Measurements from ENCODE around the gene GPR150. TPM values are rescaled to one million over a fixed set of nuclear protein-coding genes. Genes with fewer than 3 reads are reported as not detected.
A peak's percentile ranks its signal among the peaks of the same experiment; 100 is the strongest.
"Not testable (repeated sequence)": the region's sequence is repeated elsewhere in the genome, so short reads cannot be mapped to it uniquely, and the experiment has no call there.

The GPR150 gene
- total RNA-seq, 1 donor: 0.54 TPM

DNA sequence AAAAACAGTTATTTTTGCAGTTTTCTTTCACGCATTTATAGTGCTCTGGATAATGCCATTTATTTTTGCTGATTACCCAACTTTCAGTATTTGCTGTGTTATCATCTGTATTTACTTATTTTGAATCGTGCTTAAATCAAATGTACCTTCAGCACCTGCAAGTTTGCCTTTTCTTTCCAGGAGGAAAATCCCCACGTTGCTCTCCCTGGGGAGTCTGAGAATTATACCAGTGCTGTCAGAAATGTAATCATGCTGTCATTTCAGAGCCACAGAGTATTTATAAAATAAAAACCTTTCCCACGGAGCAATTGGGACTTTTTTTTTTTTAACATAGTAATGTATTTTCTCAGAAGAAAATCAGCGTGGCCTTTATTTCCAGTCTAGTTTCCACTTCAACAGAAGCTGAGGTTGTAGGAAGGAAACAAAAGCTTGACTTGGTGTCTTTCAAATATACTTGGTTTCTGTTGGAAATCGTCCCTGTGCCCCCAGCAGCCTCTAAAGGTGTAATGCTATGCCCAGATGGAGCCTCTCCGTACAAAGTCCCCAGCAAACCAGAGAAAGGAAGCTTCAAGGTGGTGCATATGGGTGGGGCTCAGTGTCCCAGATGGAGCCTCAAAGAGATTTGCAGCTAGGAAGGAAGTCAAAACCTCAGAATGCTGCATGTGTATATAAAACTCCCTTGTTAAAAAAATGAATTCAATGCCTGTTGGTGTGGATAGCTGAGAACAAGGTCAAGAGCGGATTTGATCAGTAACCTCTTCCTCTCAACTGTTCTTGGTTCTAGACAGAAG, 2.1 kb downstream of the GPR150 start:
- peak in 2 of 3 donors; percentile 46 to 73 for DNase-seq (ENCODE audit: low read depth in 2 of 3, low spot score in 2 of 3)

DNA sequence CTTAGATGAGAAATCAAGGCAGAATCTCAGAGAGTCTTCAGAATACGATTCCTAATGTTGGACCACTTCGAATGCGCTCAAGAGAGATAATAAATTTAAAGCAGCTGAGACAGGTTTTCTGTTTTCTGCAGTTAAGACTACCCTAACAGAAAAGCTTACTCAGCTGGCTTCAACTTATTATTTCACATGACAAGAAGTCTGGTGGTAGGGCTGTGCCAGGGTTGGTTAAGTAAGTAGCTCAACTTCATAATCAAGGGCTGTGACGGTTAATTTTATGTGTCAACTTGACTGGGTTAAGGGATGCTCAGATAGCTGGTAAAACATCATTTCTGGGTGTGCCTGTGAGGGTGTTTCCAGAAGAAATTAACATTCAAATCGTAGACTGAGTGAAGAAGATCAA, 3.8 kb downstream of the GPR150 start:
- no peak for DNase-seq (ENCODE audit: low read depth in 2 of 3, low spot score in 2 of 3)

- no peak for DNase-seq (ENCODE audit: low read depth in 2 of 3, low spot score in 2 of 3)
Observed at GRCh38 chr5:95624368-95624767, 4.5 kb downstream of the GPR150 start.

DNA sequence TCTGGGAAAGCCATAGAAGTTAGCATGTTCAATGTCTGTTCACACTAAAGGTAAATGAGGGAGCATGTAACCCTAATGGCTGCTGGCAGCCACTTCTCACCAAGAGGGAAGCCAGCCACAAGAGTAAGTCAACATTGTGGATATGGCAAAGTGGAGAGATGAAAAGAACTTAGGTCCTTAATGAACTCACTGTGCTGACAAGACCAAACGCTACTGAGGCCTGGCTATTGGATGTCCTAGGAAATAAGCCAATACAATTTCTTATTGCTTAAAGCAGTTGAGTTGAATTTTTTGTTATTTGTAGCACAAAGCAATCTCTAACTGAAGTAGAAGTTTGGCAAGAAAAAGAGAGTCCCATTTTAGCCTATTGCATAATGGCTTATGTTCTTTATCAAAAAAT, 6.8 kb downstream of the GPR150 start:
- no peak for DNase-seq (ENCODE audit: low read depth in 2 of 3, low spot score in 2 of 3)

- no peak for DNase-seq (ENCODE audit: low read depth in 2 of 3, low spot score in 2 of 3)
Observed at GRCh38 chr5:95627971-95628810, 8.3 kb downstream of the GPR150 start.

- no peak for DNase-seq (ENCODE audit: low read depth in 2 of 3, low spot score in 2 of 3)
Observed at GRCh38 chr5:95628933-95629332, 9.0 kb downstream of the GPR150 start.

DNA sequence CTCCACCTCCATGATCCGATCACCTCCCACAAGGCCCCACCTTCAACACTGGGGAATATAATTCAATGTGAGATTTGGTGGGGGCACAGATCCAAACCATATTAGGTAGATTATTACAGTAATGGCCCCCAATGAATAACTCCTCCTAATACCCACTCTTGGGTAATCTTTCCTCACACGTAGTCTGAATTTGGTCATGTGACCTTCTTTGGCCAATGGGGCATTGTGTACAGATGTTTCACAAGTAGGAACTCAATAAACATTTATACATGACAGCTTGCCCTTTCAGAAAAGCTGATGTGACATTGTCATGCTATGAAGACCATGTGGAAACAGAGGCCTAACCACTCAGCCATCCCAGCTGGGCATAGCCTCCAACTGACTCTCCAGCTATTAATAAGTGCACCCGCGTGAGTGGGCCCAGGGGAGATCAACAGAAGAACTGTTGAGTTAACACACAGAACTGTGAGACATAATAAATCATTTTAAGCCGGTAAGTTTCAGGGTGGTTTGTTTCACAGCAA, 10.6 kb downstream of the GPR150 start:
- DNase-seq (ENCODE audit: low read depth in 2 of 3, low spot score in 2 of 3): no peak

DNA sequence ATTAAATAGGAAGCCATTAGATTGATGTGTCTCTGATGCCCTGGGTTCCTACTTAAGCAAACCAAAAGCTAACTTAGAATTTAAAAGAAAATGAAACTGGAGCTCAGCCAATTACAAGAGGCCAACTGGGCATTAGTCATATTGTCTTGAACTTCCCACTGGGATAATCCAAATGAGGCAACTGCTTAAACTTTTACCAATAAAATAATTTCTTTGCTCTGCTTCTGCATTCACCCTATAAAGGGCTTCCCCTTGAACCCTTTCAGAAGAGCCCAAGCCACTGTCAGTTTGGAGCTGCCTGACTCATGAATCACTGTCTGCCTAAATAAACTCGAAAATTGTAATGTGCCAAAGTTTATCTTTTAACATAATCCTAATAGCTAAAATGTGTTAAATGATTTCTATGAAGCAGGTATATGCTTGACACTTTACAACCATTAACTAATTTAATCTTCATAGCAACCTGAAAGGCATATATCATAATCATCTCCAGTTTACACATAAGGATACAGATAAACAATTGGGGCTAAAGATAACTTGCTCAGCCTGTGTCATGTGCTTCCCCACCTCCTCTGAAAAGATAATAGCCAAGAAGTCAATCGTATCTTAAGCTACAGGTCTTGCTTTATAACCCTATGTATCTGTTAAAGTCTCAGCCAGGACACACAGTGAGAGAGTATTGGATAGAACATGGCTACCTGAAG, 11.5 kb downstream of the GPR150 start:
- no peak for DNase-seq (ENCODE audit: low read depth in 2 of 3, low spot score in 2 of 3)

DNA sequence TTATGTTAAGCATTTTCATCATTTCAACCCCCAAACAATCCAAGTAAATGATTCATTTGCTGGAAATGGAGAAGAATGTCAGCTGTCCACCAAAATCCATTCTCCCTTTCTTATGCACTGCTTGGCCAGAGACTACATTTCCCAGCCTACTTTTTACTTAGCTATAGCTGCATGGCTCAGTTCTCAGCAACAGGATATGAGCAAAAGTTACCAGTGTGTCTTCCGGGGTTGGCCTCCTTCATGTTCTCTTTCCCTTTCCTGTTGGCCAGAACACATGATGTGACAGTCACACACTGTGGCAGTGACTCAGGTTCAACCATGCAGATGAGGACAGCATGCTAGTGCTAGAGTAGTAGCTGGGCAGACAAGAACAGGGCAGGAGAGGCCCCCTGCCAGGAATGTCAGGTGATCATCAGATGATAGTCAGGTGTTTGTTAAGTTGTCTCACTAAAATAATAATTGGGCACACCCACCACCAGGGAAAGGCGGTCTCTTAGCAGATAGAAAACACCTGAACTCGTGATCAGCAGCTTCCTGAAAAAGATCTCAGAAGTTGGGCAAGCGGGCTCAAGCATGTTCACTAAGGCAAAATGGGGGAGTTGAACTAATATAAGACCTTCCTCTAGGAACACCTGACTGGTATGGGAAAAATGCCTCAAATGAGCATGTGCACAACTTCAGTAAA, 12.2 kb downstream of the GPR150 start:
- DNase-seq (ENCODE audit: low read depth in 2 of 3, low spot score in 2 of 3): peak; percentile 47 to 50 (median 49)

GRCh38 chr5:95632942-95633341, 13.1 kb downstream of the GPR150 start:
- not testable (repeated sequence) for DNase-seq (ENCODE audit: low read depth in 2 of 3, low spot score in 2 of 3)

DNA sequence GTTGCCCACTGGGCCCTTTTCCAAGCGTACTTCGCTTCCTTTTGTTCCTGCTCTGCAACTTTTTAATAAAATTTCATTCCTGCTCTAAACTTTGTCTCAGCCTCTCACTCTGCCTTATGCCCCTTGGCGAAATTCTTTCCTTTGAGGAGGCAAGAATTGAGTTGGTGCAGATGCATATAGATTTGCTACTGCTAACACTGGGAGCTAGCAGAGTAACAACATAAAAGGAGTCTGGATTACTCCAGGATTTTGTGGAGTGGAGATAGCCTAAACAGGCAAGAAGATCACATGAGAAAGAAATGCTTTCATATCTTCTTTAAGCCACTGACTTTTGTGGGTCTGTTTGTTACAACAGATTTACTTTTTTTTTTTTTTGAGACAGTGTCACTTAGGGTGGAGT, 13.8 kb downstream of the GPR150 start:
- DNase-seq (ENCODE audit: low read depth in 2 of 3, low spot score in 2 of 3): no peak

DNA sequence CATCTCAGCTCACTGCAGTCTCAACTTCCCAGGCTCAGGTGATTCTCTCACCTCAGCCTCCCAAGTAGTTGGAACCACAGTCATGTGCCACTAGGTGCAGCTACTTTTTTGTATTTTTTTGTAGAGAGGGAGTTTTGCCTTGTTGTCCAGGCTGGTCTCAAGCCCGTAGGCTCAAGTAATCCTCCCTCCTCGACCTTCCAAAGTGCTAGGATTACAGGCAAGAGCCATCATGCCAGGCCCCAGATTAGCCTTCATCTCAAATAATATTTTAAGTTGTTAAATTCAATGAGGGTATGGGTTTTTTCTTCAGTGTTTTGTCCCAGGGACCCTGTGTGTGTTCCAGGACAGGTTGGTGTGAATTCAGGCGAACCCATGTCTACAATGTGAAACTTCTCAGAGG, 14.2 kb downstream of the GPR150 start:
- DNase-seq (ENCODE audit: low read depth in 2 of 3, low spot score in 2 of 3): no peak

DNA sequence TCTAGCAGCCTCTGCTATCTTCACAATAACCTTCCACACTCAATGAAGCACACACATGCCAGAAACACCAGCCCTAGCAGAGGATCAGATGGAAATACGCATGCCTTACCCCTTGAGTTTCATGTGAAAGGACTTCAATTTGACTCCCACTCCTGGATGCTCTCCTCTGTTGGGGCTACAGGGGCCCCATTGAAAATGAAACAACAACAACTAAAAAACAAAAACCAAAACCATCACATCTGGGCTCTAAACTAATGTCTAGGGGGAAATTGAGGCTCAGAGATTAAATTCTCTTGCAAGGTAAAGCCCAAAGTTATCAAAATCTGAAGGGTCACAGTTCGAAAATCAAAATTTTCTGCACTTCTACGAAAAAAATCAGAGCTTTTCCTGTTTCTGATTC, 18.7 kb downstream of the GPR150 start:
- DNase-seq (ENCODE audit: low read depth in 2 of 3, low spot score in 2 of 3): no peak

DNA sequence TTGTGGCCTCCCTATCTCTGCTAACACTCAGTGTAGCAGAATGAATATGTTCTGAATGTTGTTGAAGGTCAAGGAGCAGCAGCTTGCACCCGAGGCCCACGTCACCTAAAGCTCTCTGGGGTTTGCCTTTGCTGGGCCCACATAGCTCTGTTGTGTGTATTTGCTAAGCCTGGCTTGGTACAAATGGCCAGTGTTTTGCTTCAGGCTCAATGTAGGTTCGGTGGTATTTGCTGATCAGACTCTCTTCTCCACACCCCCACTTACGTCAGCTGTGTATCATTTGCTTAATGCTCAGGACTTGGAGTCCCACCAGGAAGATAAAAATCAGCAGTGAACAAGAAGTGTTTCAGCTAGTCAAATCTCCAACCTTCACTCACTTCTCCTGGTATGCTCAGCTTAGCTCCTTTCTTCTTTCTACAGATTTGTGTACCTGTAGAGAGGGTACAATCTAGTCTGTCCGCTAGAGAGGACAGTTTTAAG, 21.9 kb downstream of the GPR150 start:
- DNase-seq (ENCODE audit: low read depth in 2 of 3, low spot score in 2 of 3): no peak

DNA sequence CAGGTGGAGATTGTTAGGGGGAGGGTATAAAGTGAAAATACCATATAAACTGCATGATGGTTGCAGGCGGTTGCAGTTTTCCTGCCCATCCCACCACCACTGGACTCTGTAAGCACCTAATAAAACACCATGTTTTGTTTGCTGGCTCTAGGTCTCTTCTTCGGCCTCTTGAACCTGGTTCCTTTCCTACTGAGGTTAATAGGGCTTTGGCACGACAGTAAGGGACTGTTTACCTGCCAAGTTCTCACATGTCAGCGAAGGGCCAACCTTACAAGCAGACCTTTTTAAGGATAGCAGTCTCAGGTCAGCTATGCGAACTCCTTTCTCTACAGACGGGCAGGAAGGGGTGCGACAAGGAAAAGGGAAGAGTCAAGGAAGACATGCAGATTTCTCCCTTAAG, 23.3 kb downstream of the GPR150 start:
- no peak for DNase-seq (ENCODE audit: low read depth in 2 of 3, low spot score in 2 of 3)

DNA sequence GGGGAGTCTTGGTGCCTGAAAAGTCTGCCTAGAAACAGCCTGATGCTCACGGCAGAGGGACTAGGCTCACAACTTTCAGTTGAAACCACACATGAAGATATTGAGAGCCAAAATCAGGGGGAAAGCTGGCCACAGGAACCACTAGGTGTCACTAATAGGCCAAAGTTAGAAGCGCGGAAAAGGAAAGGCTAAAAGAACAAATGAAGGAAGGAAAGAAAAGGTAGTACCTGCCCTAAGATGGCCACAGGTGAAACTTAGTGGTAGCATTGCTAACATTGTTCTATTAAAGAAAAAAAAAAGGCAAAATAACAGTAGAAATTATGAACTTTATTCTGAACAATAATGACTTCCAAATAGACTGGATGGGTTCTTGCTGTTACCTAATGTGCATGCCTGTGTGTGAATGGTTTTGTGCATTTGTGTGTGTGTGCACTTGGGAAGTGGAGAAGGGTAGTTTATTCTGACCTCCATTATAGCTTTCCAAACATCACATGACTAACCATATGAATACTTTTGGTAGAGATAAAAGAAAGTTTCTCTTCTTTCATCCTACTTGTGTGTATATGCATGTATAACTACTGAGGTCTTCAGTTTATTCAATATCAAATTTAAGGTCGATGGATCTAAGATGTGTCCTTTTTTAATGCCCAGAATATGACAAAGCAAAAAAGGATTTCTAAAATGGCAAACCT, 24.6 kb downstream of the GPR150 start:
- DNase-seq (ENCODE audit: low read depth in 2 of 3, low spot score in 2 of 3): peak in 2 of 3 donors; percentile 61 to 82

DNA sequence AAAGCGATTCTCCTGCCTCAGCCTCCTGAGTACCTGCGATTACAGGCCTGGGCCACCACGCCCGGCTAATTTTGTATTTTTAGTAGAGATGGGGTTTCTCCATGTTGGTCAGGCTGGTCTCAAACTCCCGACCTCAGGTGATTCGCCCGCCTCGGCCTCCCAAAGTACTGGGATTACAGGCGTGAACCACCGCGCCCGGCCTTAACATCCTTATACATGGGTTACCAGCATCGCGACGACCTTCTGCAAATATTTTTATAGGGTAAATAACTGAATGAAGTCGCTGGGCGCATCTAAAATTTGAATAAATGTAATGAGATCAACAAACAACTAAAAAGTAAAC, 26.3 kb downstream of the GPR150 start:
- DNase-seq (ENCODE audit: low read depth in 2 of 3, low spot score in 2 of 3): not testable (repeated sequence)

- peak; percentile 82 to 99 (median 98) for DNase-seq (ENCODE audit: low read depth in 2 of 3, low spot score in 2 of 3)
Observed at GRCh38 chr5:95646569-95647431, 26.9 kb downstream of the GPR150 start, which contains the start of gene RFESD. TSS of gene RFESD (plus strand) at chr5:95646777. CDS start at chr5:95652272, 5,495 bp downstream.

Data from hematopoietic multipotent progenitor cell (in vitro differentiated cells).